GM21515 (cell line): Measurements from ENCODE around the gene HNF1A.

Experiments
- ATAC-seq: cut with Tn5 transposase; IDR thresholded peaks from one replicate; pipeline ENCODE4 v1.9.1; 2021; ENCODE audit not compliant: unreplicated experiment

The HNF1A gene

DNA sequence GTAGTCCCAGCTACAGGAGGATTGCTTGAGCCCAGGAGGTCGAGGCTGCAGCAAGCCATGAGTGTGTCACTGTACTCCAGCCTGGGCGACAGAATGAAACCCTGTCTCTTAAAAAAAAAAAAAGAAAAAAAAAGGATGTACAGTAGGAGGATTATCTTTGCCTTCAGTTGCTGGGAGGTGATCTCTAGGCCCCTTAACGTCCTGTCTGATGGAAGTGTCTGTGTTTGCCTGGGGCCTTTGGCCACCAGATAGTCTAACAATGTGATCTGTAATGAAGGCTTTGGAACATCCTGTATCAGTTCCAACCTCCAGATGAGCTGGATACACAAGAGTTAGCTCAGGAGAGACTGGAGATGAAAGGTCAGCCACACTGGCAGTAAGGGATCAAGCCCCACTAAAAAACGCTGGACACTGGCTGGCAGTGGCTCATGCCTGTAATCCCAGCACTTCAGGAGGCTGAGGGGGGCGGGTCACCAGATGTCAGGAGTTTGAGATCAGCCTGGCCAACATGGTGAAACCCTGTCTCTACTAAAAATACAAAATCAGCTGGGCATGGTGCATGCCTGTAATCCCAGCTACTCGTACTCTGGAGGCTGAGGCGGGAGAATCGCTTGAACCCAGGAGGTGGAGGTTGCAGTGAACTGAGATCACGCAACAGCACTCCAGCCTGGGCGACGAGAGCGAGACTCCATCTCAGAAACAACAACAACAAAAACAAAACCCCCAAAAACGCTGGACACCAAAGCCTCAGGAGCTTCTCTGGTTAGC lies 19.0 kb upstream of the HNF1A start:
- no peak for ATAC-seq

GRCh38 chr12:120960657-120961056 lies 17.7 kb upstream of the HNF1A start:
- no peak for ATAC-seq

DNA sequence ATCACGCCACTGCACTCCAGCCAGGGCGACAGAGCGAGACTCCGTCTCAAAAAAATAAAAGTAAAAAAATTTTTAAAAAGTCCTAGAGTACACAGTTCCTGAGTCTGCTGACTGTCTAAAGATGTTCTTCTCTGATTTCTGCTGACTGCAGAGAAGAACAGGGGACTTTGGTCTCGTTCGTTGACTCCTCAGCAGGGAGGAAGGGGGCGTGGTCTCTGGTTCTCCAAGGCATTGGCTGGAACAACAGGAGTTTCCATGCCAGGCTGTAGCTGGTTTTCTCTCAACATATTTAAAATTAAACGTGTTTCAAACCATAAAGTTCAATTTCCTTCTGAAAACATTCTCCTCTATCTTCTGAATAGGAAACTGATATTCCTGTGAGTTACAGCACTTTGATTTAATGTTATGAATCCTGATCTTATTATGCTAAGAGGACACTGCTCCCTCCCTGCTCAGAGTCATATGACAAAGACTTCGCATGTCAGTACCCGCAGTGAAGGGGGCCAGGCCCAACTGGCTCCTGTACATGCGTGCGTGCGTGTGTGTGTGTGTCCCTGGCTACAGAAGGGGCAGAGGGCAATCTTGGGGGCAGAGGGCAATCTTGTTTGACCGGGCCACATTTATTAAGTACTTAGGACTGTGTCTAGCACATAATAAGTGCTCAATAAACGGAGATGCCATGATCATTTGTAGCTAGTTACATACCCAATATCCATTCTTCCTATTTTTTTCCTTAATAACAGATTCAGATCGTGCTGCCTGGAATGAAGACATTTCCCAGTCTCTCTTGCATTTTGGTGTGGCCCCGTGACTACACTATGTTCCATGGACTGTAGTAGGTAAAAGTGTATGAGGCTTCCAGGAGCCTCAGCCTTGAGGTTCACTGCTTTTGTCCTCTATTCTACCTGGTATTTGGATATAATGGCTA lies 16.5 kb upstream of the HNF1A start:
- ATAC-seq: no peak

GRCh38 chr12:120962532-120963020 lies 15.8 kb upstream of the HNF1A start:
- ATAC-seq: no peak

DNA sequence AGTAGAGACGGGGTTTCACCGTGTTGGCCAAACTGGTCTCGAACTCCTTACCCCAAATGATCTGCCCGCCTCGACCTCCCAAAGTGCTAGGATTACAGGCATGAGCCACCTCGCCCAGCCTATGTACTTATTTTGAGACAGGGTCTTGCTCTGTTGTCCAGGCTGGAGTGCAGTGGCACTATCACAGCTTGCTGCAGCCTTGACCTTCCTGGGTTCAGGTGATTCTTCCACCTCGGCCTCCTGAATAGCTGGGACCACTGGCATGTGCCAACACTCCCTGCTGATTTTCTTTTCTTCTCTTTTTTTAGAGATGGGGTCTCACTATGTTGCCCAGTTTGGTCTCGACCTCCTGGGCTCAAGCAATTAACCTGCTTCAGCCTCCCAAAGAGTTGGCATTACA lies 14.0 kb upstream of the HNF1A start:
- no peak for ATAC-seq

DNA sequence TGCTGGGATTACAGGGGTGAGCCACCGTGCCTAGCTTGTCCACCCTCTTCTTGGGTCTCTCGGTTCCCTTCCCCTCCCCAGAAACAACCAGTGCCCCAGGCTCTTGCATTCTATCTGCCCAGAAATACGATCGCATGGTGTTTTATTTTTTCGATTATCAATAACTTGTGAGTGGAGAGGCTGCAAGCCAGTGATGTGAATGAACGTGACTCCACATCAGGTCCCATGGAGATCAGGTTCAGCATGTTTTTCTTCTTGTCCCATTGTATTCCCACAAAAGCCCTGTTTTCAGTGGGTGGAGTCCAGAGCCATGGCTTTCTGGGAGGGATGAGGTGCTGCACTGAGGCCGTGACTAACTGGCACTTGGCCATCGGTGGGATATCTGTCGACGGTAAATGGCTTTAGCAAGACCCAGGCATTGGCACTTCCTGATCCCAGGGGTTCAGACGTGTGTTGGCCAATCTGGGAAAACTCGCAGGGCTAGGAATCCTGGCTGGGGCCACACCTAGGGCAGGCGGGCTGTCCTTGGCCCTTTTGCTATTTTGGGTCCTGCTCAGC lies 12.7 kb upstream of the HNF1A start:
- ATAC-seq: no peak

DNA sequence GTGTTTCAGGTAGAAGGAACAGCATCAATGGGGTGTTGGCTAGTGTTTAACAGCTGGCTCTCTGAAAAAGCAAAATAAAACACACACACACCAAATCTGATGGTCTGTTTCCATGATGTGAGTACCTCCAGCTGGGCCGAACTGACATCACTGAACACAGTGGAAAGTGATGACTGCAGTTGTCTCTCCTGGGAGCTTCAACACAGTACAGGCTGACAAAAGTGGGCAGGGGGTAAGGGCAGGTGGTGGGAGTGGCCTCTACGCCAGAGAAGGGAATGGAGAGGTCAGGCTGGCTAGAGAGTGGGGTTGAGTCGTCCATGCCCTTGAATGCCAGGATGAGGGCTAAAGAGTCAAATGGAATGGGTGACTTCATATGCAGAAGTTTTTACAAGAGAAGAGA lies 8.0 kb upstream of the HNF1A start:
- no peak for ATAC-seq

- no peak for ATAC-seq
These were observed 6.8 kb upstream of the HNF1A start for GRCh38 chr12:120971299-120972180.

DNA sequence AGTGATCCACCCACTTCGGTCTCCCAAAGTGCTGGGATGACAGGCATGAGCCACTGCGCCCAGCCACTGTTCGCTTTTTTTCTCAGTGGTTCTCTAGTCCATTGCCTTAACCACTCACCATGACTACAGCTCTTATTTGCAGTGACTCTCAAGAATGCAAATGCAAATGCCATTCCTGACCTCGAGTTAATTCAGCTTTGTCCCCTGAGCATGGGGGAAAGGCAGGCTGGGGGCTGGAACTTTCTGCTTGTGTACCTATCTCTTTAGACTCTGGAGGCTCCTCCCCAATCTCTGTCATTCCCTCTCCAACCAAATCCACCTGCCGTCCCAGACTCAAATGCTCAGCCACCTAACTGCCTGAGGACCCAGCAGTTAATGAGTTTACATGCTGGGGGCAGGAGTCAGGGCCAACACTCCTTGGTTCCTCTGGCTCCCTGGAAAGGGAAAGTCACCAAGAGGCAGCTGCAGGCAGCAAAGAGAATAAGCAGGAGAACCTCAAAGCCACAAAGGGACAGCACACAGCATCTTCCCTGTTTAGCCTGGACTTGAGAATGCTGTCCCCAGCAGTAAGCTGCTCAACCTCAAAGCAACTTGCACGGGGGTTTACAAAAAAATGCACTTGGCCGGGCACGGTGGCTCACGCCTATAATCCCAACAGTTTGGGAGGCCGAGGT lies 5.3 kb upstream of the HNF1A start:
- no peak for ATAC-seq

DNA sequence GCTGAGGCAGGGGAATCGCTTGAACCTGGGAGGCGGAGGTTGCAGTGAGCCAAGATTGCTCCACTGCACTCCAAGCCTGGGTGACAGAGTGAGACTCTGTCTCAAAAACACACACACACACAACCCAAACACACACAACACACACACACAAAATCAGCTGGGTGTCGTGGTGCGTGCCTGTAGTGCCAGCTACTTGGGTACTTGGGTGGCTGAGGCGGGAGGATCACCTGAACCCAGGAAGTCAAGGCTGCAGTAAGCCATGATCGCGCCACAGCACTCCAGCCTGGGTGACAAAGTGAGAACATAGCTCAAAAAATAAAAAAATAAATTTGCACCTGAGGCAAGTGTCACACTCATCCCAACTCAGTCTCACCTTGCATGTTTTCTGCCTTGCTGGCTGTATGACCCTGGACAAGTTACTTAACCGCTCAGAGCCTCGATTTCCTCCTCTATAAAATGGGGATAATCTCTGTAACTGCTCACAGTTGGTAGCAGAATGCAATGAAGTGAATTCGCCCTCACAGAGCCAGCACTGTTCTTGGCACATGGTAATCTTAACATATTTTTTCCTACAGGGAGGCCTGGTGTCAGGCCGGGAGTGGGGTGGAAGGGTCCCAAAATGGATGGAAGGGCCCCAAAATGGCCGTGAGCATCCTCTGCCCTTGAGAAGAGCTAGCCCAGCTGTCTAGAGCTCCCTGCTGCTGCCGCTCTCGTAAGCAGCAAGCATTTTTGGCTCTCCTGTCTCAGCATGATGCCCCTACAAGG lies 630 bp upstream of the HNF1A start:
- ATAC-seq: no peak

DNA sequence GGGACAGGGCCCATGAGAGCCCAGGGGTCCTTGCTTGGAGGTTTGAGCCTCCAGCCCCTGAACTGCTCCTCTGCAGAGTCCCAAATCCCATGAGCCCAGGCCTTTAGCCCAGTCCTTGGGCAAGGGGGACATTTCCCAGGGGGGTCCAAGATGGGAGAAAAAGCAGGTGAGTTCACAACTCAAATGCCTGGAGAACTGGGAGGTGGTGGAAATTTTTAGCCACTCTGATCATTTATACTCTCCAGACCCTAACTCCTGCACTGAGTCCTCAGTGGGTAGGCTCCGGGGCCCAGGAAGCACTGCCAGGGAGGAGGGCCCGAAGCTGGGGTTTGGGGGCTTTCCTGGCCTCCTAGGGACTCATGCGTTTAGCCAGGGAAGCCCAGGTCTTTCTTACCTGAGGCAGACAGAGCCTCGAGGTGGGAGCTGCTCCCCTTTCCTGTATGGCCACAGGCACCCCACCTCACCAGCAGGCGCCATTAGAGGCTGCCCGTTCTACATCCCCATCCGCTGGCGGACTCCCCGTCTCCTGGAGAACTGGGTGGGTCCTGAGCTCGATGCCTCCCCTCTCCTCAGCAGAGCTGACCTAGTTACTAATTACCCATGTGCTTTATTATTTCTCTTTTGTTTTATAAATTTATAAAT lies 998 bp downstream of the HNF1A start:
- ATAC-seq: no peak

- ATAC-seq: no peak
These were observed 1.7 kb downstream of the HNF1A start for GRCh38 chr12:120979862-120980696.

DNA sequence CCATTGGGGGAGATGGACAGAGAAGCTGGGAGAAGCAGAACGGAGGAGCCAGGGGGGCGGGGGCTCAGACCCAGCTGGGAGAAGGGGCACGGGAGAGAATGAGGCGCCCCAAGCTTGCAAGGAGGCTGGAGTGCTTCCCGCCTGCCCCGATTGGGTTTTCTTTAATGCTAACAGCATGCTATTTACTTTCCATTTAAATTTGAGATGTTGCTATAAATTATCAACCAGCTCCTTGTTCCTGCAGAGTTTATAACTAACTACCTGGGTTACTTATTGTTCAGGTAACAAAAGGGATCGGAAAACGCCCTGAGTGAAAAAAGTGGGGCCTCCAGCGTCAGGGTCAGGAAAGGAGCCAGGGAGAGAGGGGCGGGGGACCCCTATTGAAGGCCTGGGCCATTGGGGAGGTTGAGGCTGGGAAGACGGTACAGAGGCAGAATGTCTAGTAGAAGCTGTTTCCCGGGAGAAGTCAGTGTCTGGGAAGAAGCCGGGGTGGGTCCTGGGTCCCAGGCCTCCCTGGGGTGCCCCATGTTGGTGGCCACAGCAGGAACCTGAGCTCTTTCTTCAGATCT lies 2.5 kb downstream of the HNF1A start:
- ATAC-seq: no peak

DNA sequence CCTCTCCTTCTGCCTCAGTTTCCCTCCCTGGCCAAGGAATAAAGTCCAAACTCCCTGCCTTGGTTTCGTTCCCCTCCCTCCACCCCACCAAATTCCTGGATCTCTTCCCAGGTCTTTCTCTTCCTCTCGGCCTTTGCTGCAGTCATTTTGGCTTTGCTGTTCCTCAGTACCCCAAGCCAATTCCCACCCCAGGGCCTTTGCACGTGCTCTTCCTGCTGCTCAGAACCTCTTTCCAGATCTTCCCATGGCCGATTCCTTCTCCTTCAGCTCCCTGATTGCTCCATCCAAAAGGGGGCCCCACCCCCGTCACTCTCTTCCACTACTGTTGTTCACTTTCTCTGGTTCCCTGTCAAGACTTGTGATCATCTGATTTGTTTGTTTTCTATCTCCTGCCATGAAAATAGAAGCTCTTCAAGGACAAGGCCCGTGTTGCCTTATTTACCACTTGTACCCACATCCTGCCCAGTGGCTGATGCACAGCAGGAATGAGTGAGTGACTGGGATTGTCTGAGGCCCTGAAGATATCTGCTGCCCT lies 3.1 kb downstream of the HNF1A start:
- no peak for ATAC-seq

DNA sequence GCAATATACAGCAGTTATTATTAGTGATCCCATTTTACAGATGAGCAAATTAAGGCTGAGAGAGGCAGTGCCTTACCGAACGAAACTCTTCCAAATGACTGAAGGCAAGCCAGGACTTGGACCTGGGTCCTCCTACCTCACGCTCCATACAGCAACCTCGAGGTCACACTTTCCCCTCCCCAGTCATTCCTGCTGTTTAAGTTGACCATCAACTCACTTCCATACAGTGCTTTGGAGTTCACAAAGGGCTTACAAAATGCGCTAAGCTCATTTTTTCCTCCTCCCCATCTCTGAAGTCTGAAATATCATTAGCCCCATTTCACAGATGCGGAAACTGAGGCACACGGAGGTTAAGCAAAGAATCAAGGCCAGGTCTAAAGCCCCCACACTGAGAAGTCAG lies 4.3 kb downstream of the HNF1A start:
- ATAC-seq: no peak

DNA sequence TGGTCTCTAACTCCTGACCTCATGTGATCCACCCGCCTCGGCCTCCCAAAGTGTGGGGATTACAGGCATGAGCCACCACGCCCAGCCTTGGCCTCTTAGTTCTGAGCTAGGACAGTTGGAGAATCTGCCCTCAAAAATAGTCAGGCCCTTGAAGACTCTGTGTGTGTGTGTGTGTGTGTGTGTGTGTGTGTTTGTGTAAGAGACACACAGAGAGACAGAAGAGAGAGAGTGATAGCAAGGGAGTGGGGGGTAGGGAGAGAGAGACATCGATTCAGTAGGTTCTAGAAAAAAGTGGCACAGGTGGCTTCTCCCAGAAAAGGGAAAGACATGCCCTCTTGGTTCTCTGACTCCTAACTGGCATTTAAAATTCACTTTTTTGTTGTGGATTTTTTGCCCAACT lies 5.4 kb downstream of the HNF1A start:
- ATAC-seq: no peak

DNA sequence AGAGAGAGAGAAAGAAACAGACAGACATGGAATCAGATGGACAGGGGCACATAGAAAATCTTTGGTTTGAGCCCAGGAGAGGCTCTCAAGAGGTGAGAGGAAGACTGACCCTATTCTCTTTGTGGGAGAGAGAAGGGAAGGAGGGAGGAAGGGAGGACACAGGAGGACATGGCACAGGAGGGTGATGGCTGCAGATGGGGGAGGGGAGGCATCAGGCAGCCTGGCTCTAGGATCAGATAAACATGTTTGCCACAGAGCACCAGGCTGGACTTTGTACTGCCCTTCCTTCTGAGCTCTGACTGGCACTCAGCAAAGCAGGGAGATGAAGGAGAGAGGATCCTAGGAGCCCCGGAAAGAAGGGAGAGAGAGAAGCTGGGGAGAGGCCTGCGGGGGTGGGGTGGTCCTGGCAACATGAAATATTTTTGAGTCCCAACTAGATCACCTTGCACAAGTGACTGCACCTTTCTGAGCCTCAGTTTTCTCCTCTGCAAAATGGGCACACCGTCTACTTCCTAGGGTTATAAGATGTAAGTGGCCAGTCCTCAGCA lies 6.1 kb downstream of the HNF1A start:
- no peak for ATAC-seq
